ENCODE results near the gene TARBP1.

DNA sequence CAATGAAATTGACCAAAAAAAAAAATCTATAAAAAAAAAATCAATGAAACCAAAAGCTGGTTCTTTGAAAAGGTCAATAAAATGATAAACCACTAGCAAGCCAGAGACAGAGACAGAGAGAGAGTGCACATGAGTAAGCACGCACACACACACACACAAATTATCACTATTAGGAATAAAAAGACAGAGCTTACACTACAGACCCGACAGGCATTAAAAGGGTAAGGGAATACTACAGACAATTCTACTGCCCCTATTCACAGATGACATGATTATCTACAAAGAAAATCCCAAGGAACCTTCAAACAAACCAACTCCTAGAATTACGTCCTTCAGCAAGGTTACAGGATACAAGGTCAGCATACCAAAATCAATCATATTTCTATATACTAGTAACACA, 38.6 kb downstream of the TARBP1 start:
- TF ChIP-seq, protein P1, sequence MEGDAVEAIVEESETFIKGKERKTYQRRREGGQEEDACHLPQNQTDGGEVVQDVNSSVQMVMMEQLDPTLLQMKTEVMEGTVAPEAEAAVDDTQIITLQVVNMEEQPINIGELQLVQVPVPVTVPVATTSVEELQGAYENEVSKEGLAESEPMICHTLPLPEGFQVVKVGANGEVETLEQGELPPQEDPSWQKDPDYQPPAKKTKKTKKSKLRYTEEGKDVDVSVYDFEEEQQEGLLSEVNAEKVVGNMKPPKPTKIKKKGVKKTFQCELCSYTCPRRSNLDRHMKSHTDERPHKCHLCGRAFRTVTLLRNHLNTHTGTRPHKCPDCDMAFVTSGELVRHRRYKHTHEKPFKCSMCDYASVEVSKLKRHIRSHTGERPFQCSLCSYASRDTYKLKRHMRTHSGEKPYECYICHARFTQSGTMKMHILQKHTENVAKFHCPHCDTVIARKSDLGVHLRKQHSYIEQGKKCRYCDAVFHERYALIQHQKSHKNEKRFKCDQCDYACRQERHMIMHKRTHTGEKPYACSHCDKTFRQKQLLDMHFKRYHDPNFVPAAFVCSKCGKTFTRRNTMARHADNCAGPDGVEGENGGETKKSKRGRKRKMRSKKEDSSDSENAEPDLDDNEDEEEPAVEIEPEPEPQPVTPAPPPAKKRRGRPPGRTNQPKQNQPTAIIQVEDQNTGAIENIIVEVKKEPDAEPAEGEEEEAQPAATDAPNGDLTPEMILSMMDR (IDR thresholded peaks at IDR 0.05): no peak
- no peak for TF ChIP-seq ZFX (IDR thresholded peaks at IDR 0.05; ENCODE audit: borderline replicate concordance)
